Measurements from ENCODE around the gene LILRB3. TPM values are rescaled to one million over a fixed set of nuclear protein-coding genes. Genes with fewer than 3 reads are reported as not detected.
"Not testable (repeated sequence)": the region's sequence is repeated elsewhere in the genome, so short reads cannot be mapped to it uniquely, and the experiment has no call there.

LILRB3 gene
- total and polyA plus RNA-seq, 11 donors = 0.54 to 31.4 (median 3.7) TPM

GRCh38 chr19:54247106-54247930 is 24.5 kb upstream of the LILRB3 start:
- H3K36me3 ChIP-seq = no peaks in the 10 kb centered on the region
- peak in 1 of 4 donors; percentile 14 for ATAC-seq
- intact Hi-C loops (cut with DNase I) = loop anchor here in 1 of 10 donors (2.0 kb wide), 1 partner anchor 25 kb away; the partner anchor contains the start of gene LILRB3

GRCh38 chr19:54245936-54246335 is 23.1 kb upstream of the LILRB3 start:
- Histone ChIP-seq H3K4me1 (peaks cover 0 to 26% (median 0%) of the 10 kb centered on the region in 12 donors), H3K27me3 (peaks cover 0 to 7% (median 0%) of the 10 kb centered on the region in 9 donors), H3K27ac (no peak overlapping the region), H3K4me3 (no peak overlapping the region), H3K9me3 (no peaks in the 10 kb centered on the region), H3K36me3 (no peaks in the 10 kb centered on the region)
- 69 to 84% (median 71%) methylated on average over 3 of the region's 3 CpGs for WGBS, 4 donors
- DNase-seq (no peak), ATAC-seq (no peak)
- intact Hi-C loops (cut with DNase I) = loop anchor here in 1 of 10 donors (2.0 kb wide), 1 partner anchor 23 kb away; the partner anchor contains the start of gene LILRB3
- TF ChIP-seq POLR2A (IDR thresholded peaks at IDR 0.05) = no peak
- TF ChIP-seq CTCF (IDR thresholded peaks at IDR 0.05) = no peak

More at GRCh38 chr19:54247106-54247930, 24.5 kb upstream of the LILRB3 start:
- no peak for DNase-seq
- Histone ChIP-seq H3K9me3 (no peaks in the 10 kb centered on the region), H3K27ac (peak overlapping the region in 5 of 12 donors; percentile 6 to 87 (median 34)), H3K4me3 (no peak overlapping the region), H3K27me3 (peaks cover 0 to 12% (median 0%) of the 10 kb centered on the region in 9 donors), H3K4me1 (peaks cover 0 to 26% (median 0%) of the 10 kb centered on the region in 12 donors)
- 82 to 88% (median 85%) methylated on average over 17 to 20 of the region's 20 CpGs for WGBS, 4 donors
- TF ChIP-seq CTCF (IDR thresholded peaks at IDR 0.05) (no peak), POLR2A (IDR thresholded peaks at IDR 0.05) (no peak)

- intact Hi-C loops (cut with DNase I) = not testable (repeated sequence)
- H3K4me1 ChIP-seq = peaks cover 0 to 28% (median 0%) of the 10 kb centered on the region in 12 donors
- WGBS, 4 donors = 59 to 66% (median 63%) methylated on average over 5 to 7 of the region's 8 CpGs; no CpG with 5 or more reads in 1 of the 4 donors
These were observed 21.0 kb upstream of the LILRB3 start for GRCh38 chr19:54243809-54244208.

GRCh38 chr19:54242646-54243045 is 19.8 kb upstream of the LILRB3 start, which contains the start of gene LILRA6:
Gene LILRA6 (minus strand): TSS chr19:54242790.
- Histone ChIP-seq H3K27me3 (peaks cover 0 to 22% (median 0%) of the 10 kb centered on the region in 9 donors), H3K4me1 (peaks cover 0 to 17% (median 0%) of the 10 kb centered on the region in 12 donors)
- H3K36me3 ChIP-seq; H3K27ac ChIP-seq; H3K9me3 ChIP-seq; intact Hi-C loops (cut with DNase I); H3K4me3 ChIP-seq: not testable (repeated sequence)
- ATAC-seq = peak; percentile 50 to 85 (median 78)
- DNase-seq = peak in 3 of 5 donors; percentile 48 to 59 (median 56)
- WGBS, 4 donors = 65 to 80% methylated on average over 6 of the region's 6 CpGs; no CpG with 5 or more reads in 2 of the 4 donors

More at GRCh38 chr19:54243809-54244208, 21.0 kb upstream of the LILRB3 start:
- peaks cover 0 to 16% (median 0%) of the 10 kb centered on the region in 9 donors for H3K27me3 ChIP-seq
- not testable (repeated sequence) for H3K9me3 ChIP-seq, H3K27ac ChIP-seq, ATAC-seq, DNase-seq, H3K4me3 ChIP-seq, H3K36me3 ChIP-seq

- H3K9me3 ChIP-seq; intact Hi-C loops (cut with DNase I); H3K27ac ChIP-seq; DNase-seq; H3K36me3 ChIP-seq; H3K4me3 ChIP-seq: not testable (repeated sequence)
- WGBS, 4 donors = 69 to 74% (median 71%) methylated on average over 1 to 4 of the region's 4 CpGs; no CpG with 5 or more reads in 1 of the 4 donors
- H3K27me3 ChIP-seq = peaks cover 0 to 18% (median 0%) of the 10 kb centered on the region in 9 donors
- peaks cover 0 to 13% (median 0%) of the 10 kb centered on the region in 12 donors for H3K4me1 ChIP-seq
- peak in 1 of 4 donors; percentile 43 for ATAC-seq
These were observed 19.4 kb upstream of the LILRB3 start for GRCh38 chr19:54242234-54242633.

- H3K4me3 ChIP-seq; H3K27ac ChIP-seq; DNase-seq; H3K4me1 ChIP-seq; ATAC-seq; H3K36me3 ChIP-seq; intact Hi-C loops (cut with DNase I); H3K9me3 ChIP-seq: not testable (repeated sequence)
- 57 to 66% (median 64%) methylated on average over 9 to 19 of the region's 22 CpGs for WGBS, 4 donors
- H3K27me3 ChIP-seq = peaks cover 0 to 20% (median 0%) of the 10 kb centered on the region in 9 donors
These were observed 17.8 kb upstream of the LILRB3 start for GRCh38 chr19:54240372-54241336.

GRCh38 chr19:54239491-54240371 is 16.9 kb upstream of the LILRB3 start:
- ATAC-seq = peak in 2 of 4 donors; percentile 38 to 44
- not testable (repeated sequence) for H3K36me3 ChIP-seq, H3K4me1 ChIP-seq, DNase-seq, H3K27ac ChIP-seq, H3K9me3 ChIP-seq, H3K4me3 ChIP-seq
- H3K27me3 ChIP-seq = peaks cover 0 to 24% (median 0%) of the 10 kb centered on the region in 9 donors
- 68 to 77% (median 73%) methylated on average over 6 to 16 of the region's 21 CpGs for WGBS, 4 donors
- intact Hi-C loops (cut with DNase I) = loop anchor here in 2 of 10 donors (2.0 kb wide), 1 partner anchor 17 kb away; the partner anchor contains the start of gene LILRB3 (in 2 of the 2)

Data from heart left ventricle (tissue), 16 donors.